AML-193 (cell line): ENCODE measurements around the gene SLC7A1.
A peak's percentile ranks its signal among the peaks of the same experiment; 100 is the strongest.

Experiments used
- DNase-seq, 2 experiments: peaks; one replicate each; lab custom pipeline; 2025; lab: John Stamatoyannopoulos, UW

SLC7A1 gene

DNA sequence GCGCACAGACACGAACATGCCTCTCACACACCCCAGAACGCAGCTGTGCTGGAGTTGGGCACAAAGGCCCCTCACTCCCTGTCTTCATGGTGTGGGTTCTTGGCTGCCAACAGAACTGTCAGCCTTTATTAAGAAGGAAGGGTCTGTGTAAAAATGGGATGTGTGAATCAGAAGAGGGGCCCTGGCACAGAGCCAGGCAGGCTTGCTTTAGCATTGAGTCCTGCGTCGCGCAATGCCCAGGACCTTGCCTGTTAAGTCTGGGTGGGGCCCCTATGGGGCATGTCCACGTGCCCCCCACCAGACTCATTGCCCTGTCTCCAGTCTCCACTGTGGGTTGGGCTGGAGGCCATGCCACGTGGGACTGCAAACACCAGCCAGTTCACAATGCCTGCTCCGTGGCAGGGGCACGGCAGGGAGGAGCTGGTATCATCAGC lies 84.8 kb downstream of the SLC7A1 start:
- no peak for DNase-seq

DNA sequence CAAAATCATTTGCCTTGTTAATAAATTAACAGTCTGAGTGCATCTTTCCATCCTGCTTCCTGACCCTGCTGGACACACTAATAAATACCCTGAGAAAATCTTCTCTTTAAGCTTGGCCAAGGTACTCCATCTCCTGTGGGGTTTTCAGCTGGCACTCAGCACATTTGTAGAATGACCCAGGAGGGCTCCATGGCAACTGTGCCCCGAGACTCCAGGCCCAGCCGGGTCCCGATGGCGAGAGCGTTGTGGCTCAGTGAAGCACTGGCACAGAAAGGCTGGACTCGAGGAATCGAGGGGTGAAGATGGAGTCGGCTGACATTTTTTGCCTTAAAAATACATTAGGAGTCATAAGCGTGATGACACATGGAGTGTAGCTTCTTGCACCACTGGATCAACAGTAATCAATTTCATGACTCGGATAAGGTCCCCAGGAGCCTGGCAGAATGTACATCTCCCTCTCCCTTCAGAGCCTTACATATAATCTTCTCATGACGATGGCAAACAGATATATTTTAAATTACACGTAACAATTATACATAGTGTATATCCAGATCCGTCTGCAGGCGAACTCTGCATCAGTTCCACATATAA lies 85.4 kb downstream of the SLC7A1 start:
- DNase-seq: no peak

DNA sequence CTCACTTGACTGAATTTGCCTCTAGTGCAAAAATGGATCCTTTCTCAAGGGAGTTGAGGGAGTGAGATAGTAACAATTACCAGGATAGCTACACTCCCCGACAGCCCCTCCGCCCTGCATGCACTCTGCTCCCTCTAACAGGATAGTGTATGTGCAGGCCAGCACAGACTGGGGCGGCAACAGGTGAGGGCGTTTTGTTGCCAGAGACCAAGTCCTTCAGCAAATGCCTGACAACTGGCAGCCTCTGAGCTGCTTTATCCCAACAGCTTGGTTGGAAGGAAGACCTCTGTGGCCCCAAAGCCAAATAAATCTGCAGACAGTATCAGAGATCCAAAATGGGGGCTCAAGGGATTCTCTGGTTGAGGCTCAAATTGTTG lies 86.6 kb downstream of the SLC7A1 start:
- no peak for DNase-seq

DNA sequence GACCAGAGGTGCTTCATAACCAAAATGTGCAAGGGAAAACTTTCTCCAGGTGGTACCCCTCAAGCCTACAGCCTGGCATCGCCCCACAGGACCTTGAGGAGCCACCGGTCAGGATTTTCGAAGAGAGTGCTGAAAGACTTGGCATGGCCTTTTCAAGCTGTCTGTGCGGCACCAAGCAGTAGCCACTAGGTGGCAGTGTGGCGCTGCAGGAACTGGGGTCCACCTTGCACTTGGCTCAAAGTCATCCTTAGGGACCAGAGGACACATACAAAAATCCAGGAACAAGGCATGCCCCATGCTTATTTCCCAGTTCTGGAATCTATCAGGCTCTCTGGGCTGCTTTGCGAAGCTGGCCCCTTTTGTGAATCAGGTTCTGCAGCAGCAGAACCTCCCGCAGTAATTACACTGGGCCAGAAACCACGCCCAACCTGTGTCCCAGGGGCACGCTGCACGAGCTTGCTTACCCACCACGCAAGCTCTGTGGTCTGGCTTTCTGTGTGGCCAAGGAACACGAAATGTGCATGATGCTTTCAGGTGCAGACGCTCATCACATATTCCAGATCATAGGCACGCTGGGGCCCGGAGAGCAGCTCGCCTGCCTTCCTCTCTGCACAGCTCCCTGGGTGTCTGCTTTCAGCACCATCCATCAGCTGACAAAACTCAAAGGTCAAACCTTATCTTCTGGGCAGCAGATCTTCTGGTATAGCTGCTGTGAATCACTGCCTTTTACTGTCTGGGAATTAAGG lies 87.2 kb downstream of the SLC7A1 start:
- DNase-seq: peak; percentile 52 to 59

DNA sequence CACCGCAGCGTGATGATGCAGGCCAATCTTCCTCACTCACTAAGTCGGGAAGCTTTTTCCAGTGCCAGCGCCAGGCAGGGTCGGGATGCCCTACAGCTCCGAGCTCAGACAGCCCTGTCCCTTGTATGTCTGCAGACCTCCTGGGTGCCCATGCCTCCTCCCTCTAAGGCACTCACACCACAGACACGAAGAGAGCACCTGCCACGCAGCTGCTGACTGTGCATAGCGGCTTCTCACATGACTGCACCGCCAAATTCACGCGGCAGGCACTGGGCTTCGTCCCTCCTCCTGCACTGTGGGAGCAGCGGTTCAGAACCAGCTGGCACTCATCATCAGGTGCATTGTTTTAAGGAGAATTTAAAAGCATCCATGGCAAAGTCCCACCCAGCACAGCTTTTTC lies 88.1 kb downstream of the SLC7A1 start:
- DNase-seq: no peak

DNA sequence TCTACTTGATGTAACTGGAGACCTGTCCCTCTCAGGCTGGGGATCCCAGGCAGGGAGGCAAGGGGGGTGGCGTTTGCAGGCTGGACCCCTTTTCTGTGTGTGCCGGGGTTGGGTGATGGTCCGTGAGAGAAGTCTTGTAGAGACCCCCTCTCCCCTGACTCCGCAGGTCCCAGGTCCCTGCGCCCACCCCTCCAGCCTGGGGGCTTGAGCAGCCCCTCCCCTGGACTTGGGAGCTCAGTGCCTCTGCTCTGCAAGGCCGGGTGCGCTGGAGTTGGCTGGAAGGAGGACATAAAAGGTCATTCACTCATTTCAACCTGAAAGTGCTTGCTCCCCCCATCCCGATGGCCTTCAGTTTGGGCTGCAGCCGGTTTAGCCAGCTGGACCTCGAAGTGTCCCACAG lies 89.5 kb downstream of the SLC7A1 start:
- no peak for DNase-seq

DNA sequence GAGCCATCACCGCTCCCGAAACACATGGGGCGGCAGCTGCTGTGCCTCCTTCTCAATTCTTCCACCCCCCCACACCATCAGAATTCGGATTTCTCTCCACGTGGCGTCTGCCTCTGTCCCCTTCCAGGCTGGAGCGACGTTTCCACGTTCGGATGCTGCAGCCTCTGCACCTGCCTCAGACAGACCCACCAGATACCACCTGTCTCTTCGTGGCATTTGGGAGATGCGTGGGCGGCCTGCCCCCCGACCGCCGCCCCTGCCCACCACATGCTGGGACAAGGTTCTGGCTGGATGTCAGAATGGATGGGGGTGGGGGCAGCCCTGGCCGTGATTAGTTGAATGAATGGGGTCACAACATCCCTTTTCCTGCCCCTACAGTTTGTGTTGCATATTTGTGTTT lies 90.0 kb downstream of the SLC7A1 start:
- DNase-seq: no peak

DNA sequence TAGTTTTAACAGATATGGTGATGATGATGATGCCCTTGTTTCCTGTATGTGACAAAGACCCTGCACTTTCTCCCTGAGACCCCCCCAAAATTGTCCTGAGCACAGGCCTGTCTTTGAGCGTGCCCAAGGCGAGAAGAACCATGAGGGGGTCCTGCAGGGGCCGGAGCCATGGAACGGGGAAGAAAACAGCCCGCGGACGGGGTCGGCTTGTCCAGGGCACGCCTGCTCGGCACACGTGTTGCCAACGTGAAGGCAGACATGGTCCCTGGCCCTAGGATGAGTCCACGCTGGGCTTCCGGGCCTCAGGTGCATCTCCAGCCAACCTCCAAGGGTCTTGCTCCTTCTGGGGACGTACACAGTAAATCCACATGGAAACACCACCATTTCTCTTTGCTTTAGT lies 90.8 kb downstream of the SLC7A1 start:
- no peak for DNase-seq

DNA sequence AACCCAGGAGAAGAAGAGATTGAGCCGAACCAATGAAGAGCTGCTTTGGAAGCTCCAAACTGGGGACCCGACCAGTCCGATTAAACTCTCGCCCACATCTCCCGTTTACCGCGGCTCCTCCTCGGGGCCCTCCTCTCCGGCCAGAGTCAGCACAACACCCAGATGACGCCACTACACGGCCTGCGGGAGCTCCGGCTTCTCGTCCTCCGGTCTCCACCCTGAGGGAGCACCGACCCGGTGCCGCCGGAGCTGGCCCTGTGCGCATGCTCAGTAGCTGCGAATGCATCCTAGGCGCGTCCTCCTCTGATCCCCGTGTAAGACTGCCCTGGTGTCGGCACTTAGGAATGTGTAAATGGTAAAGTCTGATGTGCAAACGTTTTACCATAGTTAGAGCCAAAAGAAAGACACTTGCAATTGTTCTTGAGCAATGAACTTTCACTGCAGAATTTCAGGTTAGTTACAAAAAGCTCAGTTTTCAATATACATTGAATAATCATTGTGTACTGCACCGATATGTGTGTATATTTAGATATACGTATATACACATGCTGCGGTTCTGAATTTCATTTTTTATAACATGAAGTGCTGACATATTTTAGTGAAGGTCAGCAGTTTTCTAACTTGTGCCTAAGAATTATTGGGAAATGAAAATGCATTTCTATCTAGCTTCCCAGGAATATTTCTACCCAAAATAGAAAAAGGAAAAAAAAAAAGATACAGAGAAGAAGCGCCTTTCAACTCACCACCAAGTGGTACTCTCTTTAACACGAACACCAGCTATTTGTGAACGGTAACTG lies 92.2 kb downstream of the SLC7A1 start:
- no peak for DNase-seq

DNA sequence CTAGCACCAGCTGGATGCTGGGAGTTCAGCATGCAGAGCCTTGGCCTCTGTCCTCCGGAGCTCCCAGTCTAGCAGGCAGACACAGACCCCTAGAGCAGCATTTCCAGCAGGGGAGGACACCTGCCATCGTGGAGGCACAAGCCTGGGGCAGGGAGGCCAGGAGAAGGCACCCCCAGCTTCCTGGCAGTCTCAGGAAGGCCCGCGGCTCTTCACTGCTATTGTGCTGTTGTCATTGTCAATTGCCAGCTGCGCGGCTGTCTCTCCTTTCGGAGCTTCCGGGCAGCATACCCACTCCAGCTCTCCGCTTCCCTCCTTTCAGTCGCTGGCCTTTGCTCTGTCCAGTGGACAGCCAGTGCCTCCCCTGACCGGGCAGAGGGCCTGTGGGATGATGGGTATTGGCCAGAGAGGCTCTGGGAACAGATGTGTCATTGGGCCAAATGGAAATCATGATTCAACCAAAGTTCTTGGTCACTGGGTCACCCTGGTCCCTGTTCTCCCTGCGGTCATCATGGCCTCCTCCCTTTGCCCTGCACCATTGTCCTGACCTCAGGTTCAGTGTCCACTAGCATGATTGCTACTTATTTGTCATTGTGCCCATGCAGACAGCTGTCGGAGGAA lies 93.0 kb downstream of the SLC7A1 start:
- no peak for DNase-seq

DNA sequence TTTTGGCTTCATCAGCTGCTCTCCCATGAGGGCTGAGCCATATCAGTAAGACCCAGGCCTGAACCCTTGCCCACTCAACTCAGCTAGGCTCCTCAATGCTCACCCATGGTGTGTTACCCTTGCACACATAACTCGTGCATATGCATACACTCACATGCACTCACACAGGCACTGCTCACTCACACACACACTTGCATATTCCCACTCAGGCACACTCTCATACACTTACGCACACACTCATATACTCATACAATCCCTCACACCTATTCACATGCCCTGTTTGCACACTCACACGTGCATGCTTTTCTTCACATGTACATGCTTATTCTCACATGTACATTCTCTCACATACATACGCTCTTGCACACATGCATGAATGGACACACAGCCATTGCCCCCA lies 93.8 kb downstream of the SLC7A1 start:
- DNase-seq: no peak

DNA sequence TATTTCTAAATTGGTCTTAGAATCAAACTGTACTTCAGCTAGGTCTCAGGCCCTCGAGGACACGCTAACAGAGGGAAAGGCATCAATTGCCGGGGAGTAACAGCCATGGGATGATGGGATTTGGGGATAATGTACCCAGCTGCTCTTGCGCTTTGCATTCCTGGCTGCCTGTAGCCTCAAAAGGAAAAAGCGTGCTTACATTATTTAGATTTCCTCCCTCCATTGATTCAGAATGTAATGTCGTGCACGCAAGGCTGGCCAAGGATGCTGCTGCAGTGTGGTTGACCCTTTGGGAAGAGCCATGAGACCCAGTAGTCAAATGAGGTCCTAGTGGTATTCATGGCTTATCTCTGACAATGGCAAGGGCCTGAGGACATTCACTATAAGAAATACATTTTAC lies 95.1 kb downstream of the SLC7A1 start:
- no peak for DNase-seq

DNA sequence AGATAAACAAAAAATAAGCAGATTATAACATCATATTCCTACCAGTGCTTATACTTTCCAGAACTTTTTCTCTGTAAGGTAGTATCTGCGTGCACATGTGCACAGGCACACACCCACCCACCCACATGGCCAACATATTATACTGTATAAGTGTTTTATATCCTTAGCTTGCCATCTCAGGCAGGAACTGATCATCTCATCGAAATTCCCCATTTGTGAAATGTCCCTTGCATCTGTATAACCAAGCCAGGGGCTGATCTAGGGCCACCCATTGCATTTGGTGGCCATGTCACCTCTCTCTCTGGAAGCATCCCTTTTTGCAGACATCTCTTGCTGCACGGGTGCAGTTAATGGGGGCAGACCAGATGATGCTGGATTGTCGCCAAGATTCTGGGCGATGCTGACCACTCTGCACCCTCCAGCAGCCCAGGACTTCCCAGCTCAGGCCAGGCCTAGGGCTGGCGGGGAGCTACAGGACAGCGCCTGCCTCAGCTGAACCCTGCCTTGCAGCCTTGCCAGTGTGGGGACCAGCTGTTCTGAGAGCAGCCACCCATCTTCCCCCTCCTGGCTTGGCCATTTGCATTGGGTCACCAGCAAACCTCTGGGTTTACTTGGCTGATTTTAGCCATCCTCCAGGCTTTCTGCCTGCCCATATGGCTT lies 95.9 kb downstream of the SLC7A1 start:
- no peak for DNase-seq

DNA sequence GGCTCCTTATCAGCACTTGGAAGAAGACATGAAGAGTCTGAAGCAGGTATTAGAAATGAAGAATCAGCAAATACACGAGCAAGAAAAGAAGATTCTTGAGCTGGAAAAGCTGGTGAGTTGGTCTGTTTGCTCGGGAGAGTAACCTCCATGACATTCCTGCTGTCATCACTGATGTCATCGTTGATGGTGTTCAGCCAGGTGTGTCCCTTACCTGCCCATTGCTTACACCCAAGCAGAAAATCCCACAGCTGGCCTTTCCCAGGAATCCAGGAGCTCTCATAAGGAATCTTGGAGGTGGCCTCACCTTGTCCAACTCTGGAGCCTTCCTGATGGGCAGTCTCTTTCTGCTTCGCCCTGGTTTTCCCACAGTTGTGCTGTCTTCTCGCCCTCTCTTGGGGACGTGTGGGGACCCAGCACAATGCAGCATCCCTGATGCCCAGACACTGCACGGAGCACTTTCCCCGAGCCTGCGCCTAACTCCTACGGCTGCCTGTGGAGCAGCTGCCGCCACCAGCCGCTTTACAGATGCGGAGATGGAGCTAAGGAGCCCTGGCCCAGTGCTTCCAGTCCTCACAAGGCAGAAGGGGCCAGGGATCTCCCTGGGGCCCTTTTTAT lies 97.0 kb downstream of the SLC7A1 start:
- DNase-seq: no peak

DNA sequence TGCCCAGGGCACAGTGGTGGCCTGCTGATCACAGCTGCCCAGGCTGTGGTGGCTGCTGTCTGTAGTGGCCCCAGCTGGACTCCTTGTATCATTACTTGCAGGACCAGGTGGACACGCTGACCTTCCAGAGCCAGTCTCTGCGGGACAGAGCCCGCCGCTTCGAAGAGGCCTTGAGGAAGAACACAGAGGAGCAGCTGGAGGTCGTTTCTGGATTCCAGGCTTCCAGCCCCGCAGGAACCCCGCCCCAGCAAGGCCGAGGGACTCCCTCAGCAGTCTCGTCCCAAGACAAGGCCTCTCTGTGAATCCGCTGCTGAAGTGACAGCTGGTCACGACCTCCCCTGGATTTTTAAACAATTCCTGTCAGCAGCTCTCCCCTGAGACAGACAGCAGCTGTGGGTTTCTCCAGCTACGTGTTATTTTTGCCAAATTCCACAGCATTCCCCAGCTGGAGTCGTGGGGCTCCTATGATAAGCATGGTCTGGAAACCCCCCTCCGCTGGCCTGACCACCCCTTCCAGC lies 98.3 kb downstream of the SLC7A1 start:
- DNase-seq: no peak

DNA sequence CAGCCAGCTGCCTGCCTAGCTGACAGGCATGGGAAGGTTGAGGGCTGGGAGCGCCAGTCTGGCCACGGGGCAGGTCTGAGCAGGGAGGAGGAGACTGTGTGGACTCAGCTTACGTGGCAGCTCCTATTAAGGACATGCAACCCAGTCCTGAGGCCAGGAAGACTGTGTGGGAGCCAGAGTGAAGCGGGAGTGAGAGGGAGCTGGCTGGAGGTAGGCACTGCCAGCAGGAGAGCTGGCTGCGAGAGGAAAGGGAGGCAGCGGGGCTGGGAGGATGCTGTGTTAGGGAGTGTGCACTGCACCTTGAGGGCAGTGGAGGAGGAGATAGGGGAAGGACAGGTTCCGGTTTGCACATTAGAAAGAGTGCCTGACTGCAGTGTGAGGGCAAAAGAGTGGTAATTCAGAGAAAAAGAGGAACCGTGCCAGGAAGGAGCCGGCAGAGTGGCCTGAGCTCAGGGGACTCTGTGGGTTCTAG lies 99.2 kb downstream of the SLC7A1 start:
- DNase-seq: peak; percentile 93

DNA sequence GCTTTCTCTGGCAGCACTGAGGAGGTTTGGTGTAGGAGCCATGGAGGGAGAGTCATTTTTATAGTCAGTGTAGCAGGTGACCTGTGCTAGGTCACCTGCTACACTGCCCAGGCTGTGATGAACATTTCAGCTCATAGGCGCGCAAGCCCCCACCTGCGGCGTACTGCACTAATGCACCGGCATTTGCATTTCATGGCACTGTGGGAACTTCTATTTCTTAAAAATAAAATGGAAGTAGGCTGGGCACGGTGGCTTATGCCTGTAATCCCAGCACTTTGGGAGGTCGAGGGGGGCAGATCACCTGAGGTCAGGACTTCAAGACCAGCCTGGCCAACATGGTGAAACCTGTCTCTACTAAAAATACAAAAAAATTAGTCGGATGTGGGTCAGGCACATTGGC lies 101.0 kb downstream of the SLC7A1 start:
- DNase-seq: no peak

DNA sequence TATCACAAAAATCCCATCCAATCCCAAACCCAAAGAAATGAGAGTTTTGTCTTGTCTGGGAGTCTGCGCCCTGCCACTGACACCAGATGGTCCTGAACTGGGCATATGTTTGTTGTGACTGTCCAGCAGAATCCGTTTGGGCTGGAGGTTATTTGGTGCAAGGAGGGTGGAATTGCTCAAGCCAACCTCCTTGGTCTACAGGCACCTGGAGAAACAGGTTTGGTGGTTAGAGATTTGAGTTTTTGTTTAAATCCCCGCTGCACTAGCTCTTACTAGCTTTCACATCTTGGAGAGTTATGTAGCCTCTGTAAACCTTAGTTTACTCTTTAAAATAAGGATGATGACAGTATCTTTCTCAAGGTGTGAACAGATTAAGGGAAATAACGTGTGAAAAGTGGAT lies 101.7 kb downstream of the SLC7A1 start:
- DNase-seq: no peak

DNA sequence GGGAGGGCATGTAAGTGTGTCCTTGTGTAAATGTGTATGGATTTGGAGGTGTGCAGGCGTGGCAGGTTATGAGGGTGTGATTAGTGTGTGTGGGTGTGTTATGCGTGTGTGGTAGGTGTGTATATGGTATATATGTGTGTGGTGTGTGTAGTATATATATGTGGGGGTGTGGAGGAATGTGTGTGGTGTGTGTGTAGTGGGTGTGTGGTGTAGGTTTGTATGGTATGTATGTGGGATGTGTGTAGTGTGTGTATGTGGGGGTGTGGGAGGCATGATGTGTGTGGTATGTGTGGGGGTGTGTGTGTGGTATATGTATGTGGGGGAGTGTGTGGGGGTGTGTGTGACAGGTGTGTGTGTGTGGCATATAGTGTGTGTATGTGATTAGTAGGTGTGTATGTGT lies 104.2 kb downstream of the SLC7A1 start:
- no peak for DNase-seq

DNA sequence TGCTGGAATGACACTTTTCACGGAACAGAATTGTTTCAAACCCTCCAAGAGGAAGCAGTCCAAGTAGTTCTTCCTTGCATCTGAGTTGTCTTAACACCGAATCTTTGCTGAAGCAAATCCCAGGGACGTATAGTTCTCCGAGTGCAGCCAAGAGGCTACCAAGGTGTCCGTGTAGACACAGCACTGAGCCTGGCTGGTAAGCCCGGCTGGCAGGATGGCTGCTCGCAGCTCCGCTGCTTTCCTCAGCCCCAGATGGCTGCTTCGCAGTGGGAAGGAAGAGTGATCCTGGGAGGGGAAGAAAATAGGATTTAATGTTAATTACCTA lies 105.0 kb downstream of the SLC7A1 start:
- DNase-seq: no peak
